Dedifferentiated amniotic fluid mesenchymal stem cell (primary cell): ENCODE data around the gene MTIF3.
A peak's percentile ranks its signal among the peaks of the same experiment; 100 is the strongest.

Source experiments
- DNase-seq: peaks from one replicate; pipeline ENCODE4 v3.0.0-alpha.2; 2016; ENCODE audit errors: extremely low spot score

The MTIF3 gene, protein sequence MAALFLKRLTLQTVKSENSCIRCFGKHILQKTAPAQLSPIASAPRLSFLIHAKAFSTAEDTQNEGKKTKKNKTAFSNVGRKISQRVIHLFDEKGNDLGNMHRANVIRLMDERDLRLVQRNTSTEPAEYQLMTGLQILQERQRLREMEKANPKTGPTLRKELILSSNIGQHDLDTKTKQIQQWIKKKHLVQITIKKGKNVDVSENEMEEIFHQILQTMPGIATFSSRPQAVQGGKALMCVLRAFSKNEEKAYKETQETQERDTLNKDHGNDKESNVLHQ

DNA sequence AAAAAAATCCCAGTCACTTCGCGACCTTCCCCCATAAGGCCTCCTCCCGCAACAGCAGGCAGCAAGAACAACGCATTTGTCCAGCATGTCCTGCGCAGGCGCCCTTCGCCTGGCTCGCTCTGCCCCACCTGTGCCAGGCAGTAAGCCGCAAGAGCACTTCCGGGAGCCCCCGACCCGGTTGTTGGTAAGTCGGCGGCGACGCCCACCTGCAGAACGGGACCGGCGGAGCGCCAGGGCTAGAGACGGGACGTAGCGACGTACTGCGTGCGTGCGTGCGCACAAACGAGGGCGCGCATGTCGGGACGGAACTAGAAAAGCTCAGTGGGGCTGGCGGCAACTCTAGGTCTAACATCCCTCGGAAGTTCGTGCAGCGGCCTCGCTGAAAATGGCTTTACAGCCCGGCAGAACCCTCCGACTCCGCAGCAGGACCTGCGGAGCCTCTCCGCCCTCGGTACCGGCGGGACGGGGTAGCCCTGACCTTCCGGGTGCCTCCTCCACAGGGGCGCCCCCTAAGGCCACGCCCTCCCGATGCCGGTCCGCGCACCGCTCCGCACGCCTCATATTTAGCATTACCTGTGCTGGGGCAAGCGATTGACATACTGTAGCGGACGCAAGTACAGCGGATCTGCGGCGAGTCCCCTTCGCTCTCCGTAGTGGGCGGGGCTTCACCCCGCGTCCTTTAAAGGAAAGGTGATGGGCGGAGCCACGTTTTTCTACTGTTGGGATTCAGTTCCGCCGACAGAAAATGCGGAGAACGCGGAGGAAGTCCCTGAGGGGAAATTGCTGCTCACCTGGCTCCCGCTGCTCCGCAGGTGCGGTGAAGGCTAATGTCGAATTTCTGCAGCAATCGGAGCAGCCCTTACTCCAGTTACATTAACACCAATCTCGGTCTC lies at the start of gene MTIF3:
TSS of gene MTIF3 (minus strand) at position 629 of the 893 bp plus-strand sequence. CDS start 10,116 bp downstream, outside the sequence.
- peak; percentile 68 for DNase-seq

GRCh38 chr13:27497563-27498230 lies 47.3 kb upstream of the MTIF3 start:
- no peak for DNase-seq

- DNase-seq: no peak
Measured at GRCh38 chr13:27496536-27497273, 46.3 kb upstream of the MTIF3 start.

DNA sequence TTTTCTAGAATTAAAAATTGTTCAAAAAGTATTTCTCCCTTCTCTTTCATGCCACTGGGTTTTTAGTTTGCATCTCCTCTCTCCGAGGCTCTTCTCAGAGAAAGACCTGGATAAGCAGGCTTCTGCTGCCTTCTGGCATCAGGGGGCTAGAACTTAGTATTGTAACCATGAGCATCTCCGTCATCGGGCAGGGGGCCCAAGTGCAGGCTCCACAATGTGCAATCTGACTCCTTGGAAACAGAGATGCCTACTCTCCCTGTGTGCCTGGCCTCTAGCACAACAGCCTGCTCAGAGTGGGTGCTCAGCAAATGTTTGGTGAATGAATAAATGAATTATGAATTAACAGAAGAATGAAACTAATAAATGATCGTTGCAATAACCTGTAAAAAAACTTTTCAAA lies 45.6 kb upstream of the MTIF3 start:
- no peak for DNase-seq

GRCh38 chr13:27495551-27495950 lies 45.2 kb upstream of the MTIF3 start:
- DNase-seq: no peak

- no peak for DNase-seq
Measured at GRCh38 chr13:27493981-27494380, 43.6 kb upstream of the MTIF3 start.

DNA sequence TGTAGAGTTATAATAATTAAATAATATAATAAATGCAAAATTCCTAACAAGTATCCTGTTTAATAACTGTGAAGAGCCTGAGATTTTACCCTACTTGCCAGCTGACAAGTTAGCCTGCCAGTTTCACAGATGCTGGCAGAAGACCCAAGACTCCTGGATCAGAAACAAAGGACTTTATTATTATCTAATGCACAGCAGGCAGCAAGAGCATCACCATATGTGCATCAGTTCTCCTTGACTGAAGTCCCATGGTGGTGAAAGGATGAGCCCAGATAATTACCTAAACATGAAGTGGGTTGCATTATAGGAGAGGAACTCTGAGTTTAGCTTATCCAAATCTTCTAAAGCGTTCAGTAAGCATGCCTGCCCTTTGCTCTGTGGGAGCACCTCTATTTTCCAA lies 39.1 kb upstream of the MTIF3 start:
- no peak for DNase-seq

GRCh38 chr13:27487776-27488175 lies 37.4 kb upstream of the MTIF3 start:
- no peak for DNase-seq

DNA sequence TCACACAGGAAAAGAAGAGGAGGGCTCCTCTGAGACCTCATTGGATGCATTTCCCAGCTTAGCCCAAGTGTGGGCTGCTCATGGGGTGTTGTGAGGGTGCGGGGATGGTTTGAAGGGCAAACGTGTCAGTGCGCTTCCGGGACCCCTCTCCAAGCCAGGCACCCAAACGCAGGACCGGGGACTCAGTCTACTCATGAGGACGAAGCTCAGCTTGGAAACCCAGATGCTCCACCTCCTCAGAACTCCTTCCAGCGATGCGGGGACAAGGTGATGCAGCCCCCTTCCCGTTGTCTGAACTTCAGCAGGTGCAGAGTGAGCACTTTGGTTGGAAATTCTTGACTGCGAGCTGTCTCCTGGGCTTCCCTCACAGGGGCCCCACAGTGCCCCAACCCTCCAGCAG lies 33.1 kb upstream of the MTIF3 start:
- no peak for DNase-seq

GRCh38 chr13:27482983-27483382 lies 32.6 kb upstream of the MTIF3 start:
- no peak for DNase-seq

GRCh38 chr13:27481766-27482165 lies 31.4 kb upstream of the MTIF3 start:
- DNase-seq: no peak

DNA sequence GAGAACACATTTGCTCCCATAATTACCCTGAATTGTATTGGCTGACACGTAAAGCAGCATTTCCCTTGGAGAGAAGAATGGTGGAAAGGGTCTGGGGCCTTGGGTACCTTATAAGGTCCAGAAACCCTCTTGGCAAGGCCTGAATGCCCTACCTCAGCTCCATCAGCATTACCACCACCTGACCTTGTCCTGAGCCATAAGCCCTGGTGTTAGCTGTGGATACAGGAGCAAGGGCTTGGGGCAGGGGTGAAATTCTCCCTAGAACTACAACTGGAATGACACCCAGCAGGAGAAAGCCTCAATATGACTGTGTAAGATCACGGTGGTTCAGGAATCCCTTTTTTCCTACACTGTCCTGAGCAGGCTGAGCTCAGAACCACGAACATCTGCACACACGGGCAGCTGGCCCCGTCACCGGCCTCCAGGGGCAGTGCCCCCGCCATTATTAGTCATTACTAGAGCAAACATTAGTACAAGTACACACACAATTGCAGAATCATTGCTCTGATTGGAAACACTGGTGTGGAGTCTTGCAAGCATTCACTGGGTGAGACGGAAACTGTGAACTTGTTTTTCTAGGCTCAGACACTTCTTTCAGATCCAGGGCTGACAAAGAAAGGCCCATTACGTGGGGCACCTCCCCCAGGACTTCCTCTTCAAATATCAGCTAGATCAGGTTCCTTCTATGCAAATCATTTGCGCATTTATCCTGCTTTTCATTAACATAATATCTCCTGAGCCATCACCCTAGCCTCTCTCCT lies 26.8 kb upstream of the MTIF3 start:
- DNase-seq: peak; percentile 20

GRCh38 chr13:27474751-27475268 lies 24.4 kb upstream of the MTIF3 start:
- DNase-seq: no peak

GRCh38 chr13:27472941-27473340 lies 22.6 kb upstream of the MTIF3 start:
- no peak for DNase-seq

DNA sequence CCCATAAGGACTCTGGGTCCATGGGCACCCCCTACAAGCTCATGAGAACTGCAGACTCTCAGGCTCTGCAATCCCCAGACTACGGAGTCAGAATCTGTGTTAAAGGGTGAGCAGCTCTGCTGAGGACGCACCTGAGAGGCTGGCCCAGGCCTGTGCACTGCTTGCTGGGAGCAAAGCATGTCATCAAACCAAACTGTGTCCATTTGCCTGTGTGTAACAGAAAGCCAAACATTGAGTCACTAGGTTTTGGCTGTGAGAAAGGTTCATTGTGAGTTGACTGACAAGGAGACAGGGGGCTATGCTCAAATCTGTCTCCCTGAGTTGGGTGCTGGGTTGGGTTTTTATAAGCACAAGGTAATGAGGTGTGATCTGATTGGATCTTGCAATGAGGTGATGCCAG lies 22.1 kb upstream of the MTIF3 start:
- no peak for DNase-seq

DNA sequence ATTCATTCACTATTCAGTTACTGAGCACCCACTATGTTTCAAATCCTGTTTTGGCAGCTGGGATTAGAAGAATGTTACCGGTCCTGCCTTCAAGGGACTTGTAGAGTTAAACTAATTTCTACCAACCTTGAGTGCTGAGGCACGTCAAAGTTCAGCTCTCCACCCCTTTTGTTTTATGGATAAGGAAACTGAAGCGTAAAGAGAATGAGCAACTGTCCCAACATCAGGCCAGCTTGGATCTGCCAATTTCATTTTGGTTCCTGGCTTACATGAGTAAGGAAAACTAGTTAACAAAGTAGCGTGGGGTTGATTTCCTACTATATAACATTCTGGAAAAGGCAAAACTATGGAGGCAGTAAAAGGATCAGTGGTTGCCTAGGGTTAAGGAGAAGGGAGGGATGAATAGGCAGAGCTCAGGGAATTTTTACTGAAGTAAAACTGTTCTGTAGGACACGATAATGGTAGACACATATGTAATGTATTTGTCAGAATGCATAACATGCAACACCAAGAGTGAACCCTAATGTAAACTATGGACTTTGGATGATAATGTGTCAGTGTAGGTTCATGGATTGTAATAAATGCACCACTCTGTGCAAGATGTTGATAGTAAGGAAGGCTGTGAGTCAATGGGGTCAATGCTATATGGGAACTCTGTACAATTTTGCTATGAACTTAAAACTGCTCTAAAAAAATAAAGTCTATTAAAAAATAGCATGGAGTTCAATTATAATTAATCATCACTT lies 19.9 kb upstream of the MTIF3 start:
- DNase-seq: no peak

GRCh38 chr13:27466513-27466912 lies 16.1 kb upstream of the MTIF3 start:
- no peak for DNase-seq

DNA sequence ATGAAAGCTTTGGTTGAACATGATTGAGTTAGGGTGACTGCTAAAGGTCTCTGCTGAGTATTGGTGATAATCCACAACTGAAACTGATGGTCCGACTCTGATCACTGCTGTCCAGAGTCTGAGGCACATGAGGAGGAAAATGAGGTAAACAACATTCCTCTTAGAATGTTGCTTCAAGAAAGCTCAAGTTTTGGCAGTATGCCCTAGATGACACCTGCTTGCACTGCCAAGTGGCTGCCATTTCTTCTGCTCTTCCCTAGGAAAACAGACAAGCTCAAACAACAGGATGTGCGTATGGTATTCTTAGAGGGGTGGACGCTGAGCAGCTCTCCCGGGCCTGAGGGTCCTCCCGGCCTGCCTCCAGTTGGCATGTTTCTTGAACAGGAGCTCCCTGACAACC lies 15.2 kb upstream of the MTIF3 start:
- no peak for DNase-seq

DNA sequence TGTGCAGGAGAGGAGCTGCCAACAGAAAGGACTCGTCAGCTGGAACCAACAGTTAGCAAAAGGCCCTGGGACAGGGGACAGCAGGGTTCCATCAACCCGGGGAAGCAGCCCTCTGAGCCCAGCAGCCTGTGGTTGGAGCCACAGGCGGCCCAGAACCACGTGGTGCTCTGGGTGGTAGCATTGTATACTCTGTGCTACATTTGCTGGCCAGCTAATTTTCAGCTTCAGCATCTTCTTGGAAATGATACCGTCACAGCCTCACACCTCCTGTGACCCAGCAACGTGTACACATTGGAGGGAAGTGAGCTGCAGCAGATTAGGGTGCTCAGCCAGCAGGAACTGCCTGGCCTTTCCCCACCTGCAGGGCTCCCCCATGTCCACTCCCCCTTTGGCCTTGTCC lies 13.1 kb upstream of the MTIF3 start:
- DNase-seq: no peak

DNA sequence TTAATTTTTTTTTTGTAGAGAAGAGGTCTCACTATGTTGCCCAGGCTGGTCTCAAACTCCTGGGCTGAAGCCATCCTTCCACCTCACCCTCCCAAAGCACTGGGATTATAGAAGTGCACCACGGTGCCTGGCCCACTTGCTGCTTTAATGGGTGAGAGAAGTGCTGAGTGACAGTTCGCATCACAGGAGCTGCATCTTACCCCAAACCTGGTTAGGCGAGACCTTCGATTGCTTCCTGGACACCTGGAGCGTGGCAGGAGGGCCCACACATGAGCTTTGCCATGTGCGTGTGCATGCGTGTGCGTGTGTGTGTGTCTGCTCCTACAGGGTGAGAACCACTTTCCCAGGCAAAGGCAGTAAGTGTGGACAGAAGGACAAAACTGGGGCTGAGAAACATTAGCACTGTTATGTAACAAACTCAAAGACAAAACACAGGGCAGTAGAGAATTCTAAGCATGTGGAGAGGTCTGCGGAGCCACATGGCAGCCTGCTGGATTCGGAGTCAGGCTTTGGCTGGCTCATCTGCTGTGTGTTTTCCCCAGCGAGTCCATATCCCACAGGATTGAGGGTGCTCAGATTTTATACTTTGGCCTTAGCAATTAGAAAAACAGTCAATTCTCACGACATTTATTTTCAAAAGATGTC lies 11.7 kb upstream of the MTIF3 start:
- DNase-seq: no peak
